ENCODE measurements around the gene CYP4B1.

Gene CYP4B1

DNA sequence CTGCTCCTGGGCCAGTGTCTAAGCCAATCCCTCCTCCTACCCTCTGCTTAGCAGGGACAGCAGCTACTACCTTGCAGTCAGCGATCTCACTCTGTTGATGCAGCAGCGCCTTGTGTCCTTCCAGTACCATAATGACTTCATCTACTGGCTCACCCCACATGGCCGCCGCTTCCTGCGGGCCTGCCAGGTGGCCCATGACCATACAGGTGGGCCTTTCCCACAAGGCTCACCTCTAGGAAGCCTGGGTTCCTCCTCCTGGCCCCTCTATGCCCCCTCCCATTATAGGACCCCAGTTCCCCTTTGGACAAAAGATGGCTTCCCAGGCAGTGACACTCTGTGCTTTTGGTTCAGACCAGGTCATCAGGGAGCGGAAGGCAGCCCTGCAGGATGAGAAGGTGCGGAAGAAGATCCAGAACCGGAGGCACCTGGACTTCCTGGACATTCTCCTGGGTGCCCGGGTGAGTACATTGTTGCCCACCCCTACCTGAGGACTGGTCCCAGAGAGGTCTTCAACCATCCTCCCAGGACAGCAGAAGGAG lies 15.1 kb downstream of the CYP4B1 start:
- Histone ChIP-seq H3K4me1 (ENCODE audit: control insufficient read depth in 2 of 2, insufficient read depth in 2 of 2, low read length in 2 of 2) (no peaks in the 10 kb centered on the region), H3K9ac (ENCODE audit: low read depth in 1 of 2, low read length in 2 of 2) (no peak overlapping the region), H3K36me3 (ENCODE audit: control insufficient read depth in 2 of 2, insufficient read depth in 2 of 2, low read length in 2 of 2) (no peaks in the 10 kb centered on the region), H3K4me3 (ENCODE audit: low read length in 2 of 2) (no peak overlapping the region), H3K9me3 (ENCODE audit: control insufficient read depth in 2 of 2, low read length in 2 of 2) (no peaks in the 10 kb centered on the region), H3K27ac (ENCODE audit: low read depth in 2 of 2, low read length in 2 of 2) (no peak overlapping the region), H3K27me3 (ENCODE audit: control insufficient read depth in 2 of 2, insufficient read depth in 2 of 2, low read length in 2 of 2) (peaks cover 0 to 2% of the 10 kb centered on the region in 2 donors)

DNA sequence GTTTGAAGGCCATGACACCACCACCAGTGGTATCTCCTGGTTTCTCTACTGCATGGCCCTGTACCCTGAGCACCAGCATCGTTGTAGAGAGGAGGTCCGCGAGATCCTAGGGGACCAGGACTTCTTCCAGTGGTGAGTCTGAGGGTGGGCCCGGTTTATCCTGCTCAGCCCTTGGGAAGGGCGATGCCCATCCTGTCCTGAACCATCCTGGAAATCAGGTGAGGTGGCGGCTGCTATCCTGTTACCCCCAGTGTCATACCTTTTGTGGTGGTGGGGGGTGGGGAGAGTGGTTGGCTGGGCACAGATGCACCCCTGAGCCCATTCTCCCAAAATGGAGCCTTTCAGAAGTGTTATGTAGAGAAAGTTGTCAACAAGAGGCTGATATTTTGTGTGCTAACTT lies 16.3 kb downstream of the CYP4B1 start:
- Histone ChIP-seq H3K4me3 (ENCODE audit: low read length in 2 of 2) (no peak overlapping the region), H3K9me3 (ENCODE audit: control insufficient read depth in 2 of 2, low read length in 2 of 2) (no peaks in the 10 kb centered on the region), H3K27ac (ENCODE audit: low read depth in 2 of 2, low read length in 2 of 2) (no peak overlapping the region), H3K4me1 (ENCODE audit: control insufficient read depth in 2 of 2, insufficient read depth in 2 of 2, low read length in 2 of 2) (no peaks in the 10 kb centered on the region), H3K36me3 (ENCODE audit: control insufficient read depth in 2 of 2, insufficient read depth in 2 of 2, low read length in 2 of 2) (no peaks in the 10 kb centered on the region), H3K9ac (ENCODE audit: low read depth in 1 of 2, low read length in 2 of 2) (no peak overlapping the region), H3K27me3 (ENCODE audit: control insufficient read depth in 2 of 2, insufficient read depth in 2 of 2, low read length in 2 of 2) (peaks cover 0 to 2% of the 10 kb centered on the region in 2 donors)

DNA sequence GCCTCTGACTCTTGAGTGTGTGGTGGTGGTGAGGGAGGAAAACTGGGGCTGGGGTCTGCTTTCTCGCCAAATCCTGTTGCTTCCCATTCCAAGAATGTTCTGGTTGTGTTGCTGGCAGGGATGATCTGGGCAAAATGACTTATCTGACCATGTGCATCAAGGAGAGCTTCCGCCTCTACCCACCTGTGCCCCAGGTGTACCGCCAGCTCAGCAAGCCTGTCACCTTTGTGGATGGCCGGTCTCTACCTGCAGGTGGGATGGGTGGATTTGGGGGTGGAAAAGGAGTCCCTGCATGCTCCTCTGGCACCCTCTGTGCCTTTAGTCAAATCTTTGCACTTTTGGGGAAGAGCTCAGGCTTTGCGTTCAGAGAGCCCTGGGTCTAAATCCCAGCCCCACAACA lies 18.1 kb downstream of the CYP4B1 start:
- Histone ChIP-seq H3K4me3 (ENCODE audit: low read length in 2 of 2) (no peak overlapping the region), H3K36me3 (ENCODE audit: control insufficient read depth in 2 of 2, insufficient read depth in 2 of 2, low read length in 2 of 2) (no peaks in the 10 kb centered on the region), H3K9ac (ENCODE audit: low read depth in 1 of 2, low read length in 2 of 2) (no peak overlapping the region), H3K27me3 (ENCODE audit: control insufficient read depth in 2 of 2, insufficient read depth in 2 of 2, low read length in 2 of 2) (peaks cover 0 to 2% of the 10 kb centered on the region in 2 donors), H3K27ac (ENCODE audit: low read depth in 2 of 2, low read length in 2 of 2) (no peak overlapping the region), H3K4me1 (ENCODE audit: control insufficient read depth in 2 of 2, insufficient read depth in 2 of 2, low read length in 2 of 2) (no peaks in the 10 kb centered on the region), H3K9me3 (ENCODE audit: control insufficient read depth in 2 of 2, low read length in 2 of 2) (no peaks in the 10 kb centered on the region)

DNA sequence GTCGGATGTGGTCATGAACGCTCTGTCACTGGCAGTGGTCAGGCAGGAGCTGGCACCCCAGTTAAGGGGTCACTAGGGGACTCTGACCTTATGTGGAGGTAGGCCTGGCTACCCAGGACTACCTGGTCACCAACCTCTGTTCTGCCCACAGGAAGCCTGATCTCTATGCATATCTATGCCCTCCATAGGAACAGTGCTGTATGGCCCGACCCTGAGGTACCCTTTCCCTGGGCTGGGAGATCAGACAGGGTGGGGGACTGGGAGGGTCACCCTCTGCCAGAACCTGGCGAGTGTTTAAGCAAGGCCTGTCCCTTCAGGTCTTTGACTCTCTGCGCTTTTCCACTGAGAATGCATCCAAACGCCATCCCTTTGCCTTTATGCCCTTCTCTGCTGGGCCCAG lies 19.0 kb downstream of the CYP4B1 start:
- H3K36me3 ChIP-seq (ENCODE audit: control insufficient read depth in 2 of 2, insufficient read depth in 2 of 2, low read length in 2 of 2): no peaks in the 10 kb centered on the region
- no peak overlapping the region for H3K27ac ChIP-seq (ENCODE audit: low read depth in 2 of 2, low read length in 2 of 2)
- H3K4me1 ChIP-seq (ENCODE audit: control insufficient read depth in 2 of 2, insufficient read depth in 2 of 2, low read length in 2 of 2): no peaks in the 10 kb centered on the region
- no peaks in the 10 kb centered on the region for H3K9me3 ChIP-seq (ENCODE audit: control insufficient read depth in 2 of 2, low read length in 2 of 2)
- H3K4me3 ChIP-seq (ENCODE audit: low read length in 2 of 2): no peak overlapping the region
- no peak overlapping the region for H3K9ac ChIP-seq (ENCODE audit: low read depth in 1 of 2, low read length in 2 of 2)
- peaks cover 0 to 2% of the 10 kb centered on the region in 2 donors for H3K27me3 ChIP-seq (ENCODE audit: control insufficient read depth in 2 of 2, insufficient read depth in 2 of 2, low read length in 2 of 2)

DNA sequence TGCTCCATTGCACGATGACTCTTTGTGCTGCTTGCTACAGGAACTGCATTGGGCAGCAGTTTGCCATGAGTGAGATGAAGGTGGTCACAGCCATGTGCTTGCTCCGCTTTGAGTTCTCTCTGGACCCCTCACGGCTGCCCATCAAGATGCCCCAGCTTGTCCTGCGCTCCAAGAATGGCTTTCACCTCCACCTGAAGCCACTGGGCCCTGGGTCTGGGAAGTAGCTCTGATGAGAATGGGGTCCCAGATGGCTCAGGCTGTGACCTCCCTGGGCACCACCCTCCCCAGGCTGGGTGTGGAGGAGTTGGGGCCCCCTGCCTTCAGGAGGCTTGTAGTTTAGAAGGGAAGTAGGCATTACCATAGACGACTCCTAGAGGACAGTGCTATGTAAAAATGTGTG lies 19.7 kb downstream of the CYP4B1 start:
- Histone ChIP-seq H3K4me3 (ENCODE audit: low read length in 2 of 2) (no peak overlapping the region), H3K36me3 (ENCODE audit: control insufficient read depth in 2 of 2, insufficient read depth in 2 of 2, low read length in 2 of 2) (no peaks in the 10 kb centered on the region), H3K9ac (ENCODE audit: low read depth in 1 of 2, low read length in 2 of 2) (no peak overlapping the region), H3K27ac (ENCODE audit: low read depth in 2 of 2, low read length in 2 of 2) (no peak overlapping the region), H3K9me3 (ENCODE audit: control insufficient read depth in 2 of 2, low read length in 2 of 2) (no peaks in the 10 kb centered on the region), H3K4me1 (ENCODE audit: control insufficient read depth in 2 of 2, insufficient read depth in 2 of 2, low read length in 2 of 2) (no peaks in the 10 kb centered on the region), H3K27me3 (ENCODE audit: control insufficient read depth in 2 of 2, insufficient read depth in 2 of 2, low read length in 2 of 2) (peaks cover 0 to 2% of the 10 kb centered on the region in 2 donors)

DNA sequence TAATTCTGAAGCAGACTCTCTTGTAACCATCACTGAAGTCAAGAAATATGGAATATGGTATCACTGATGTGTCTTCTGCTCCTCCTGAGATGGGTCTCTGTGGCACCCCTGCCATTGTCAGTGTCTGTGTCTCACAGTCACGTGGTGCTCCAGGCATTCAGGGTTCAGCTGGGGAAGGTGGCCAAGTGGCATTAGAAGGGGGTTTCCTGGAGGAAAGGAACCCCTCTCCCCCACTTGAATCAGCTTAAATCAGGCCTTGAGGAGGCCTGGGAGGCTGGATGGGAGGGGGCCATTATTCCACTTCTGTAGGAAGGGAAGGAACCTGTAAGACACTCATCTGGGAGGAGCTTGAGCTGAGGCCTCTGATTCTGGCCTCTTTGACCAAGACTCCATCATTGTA lies 20.5 kb downstream of the CYP4B1 start:
- no peaks in the 10 kb centered on the region for H3K9me3 ChIP-seq (ENCODE audit: control insufficient read depth in 2 of 2, low read length in 2 of 2)
- H3K27me3 ChIP-seq (ENCODE audit: control insufficient read depth in 2 of 2, insufficient read depth in 2 of 2, low read length in 2 of 2): peaks cover 0 to 2% of the 10 kb centered on the region in 2 donors
- H3K36me3 ChIP-seq (ENCODE audit: control insufficient read depth in 2 of 2, insufficient read depth in 2 of 2, low read length in 2 of 2): no peaks in the 10 kb centered on the region
- H3K4me3 ChIP-seq (ENCODE audit: low read length in 2 of 2): no peak overlapping the region
- H3K4me1 ChIP-seq (ENCODE audit: control insufficient read depth in 2 of 2, insufficient read depth in 2 of 2, low read length in 2 of 2): no peaks in the 10 kb centered on the region
- H3K27ac ChIP-seq (ENCODE audit: low read depth in 2 of 2, low read length in 2 of 2): no peak overlapping the region
- H3K9ac ChIP-seq (ENCODE audit: low read depth in 1 of 2, low read length in 2 of 2): no peak overlapping the region

DNA sequence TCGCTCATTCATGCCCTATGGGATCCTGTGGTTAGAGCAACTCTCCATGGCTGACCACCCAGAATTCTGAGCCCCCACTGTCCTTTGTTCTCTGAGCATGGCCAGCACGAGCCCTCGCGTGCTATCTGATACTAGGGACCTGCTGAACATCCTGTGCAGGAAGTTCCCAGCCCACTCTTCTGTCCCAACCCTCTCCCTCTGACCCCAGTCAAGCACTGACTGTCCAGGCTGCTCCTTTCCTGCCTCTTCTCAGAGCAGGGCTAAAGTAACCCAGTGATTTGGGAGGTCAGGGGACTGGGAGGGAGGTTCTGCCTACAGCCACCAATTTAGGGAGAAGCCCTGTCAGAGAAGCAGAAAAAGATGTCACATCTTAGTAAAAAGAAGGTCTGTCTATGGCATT lies 21.2 kb downstream of the CYP4B1 start:
- no peak overlapping the region for H3K4me3 ChIP-seq (ENCODE audit: low read length in 2 of 2)
- H3K27me3 ChIP-seq (ENCODE audit: control insufficient read depth in 2 of 2, insufficient read depth in 2 of 2, low read length in 2 of 2): peaks cover 0 to 2% of the 10 kb centered on the region in 2 donors
- no peak overlapping the region for H3K9ac ChIP-seq (ENCODE audit: low read depth in 1 of 2, low read length in 2 of 2)
- no peaks in the 10 kb centered on the region for H3K9me3 ChIP-seq (ENCODE audit: control insufficient read depth in 2 of 2, low read length in 2 of 2)
- no peak overlapping the region for H3K27ac ChIP-seq (ENCODE audit: low read depth in 2 of 2, low read length in 2 of 2)
- no peaks in the 10 kb centered on the region for H3K4me1 ChIP-seq (ENCODE audit: control insufficient read depth in 2 of 2, insufficient read depth in 2 of 2, low read length in 2 of 2)
- H3K36me3 ChIP-seq (ENCODE audit: control insufficient read depth in 2 of 2, insufficient read depth in 2 of 2, low read length in 2 of 2): no peaks in the 10 kb centered on the region

DNA sequence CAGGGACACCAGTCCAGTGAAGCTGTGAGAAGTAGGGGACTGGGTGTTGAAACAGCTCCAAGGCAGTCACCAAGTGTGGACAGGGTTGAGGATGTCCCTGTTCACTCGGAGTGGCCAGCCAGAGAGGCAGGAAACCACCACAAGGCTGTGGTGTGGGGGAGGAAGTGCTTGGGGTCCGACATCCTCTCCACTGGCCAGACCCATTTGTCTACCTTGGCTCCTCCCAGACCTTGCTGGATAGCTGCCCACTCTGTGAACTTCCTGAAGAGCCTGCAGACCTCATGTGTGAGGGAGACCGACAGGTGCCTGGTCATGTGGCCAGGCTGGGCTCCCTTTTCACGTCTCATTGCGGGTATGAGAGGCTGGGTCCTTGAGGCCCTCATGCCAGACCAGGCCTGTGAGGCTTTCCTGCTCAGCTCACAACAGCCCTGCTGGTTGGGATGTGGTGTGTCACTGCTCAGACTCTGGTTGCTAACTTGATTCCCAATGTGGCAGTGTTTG lies 21.8 kb downstream of the CYP4B1 start:
- H3K36me3 ChIP-seq (ENCODE audit: control insufficient read depth in 2 of 2, insufficient read depth in 2 of 2, low read length in 2 of 2): no peaks in the 10 kb centered on the region
- H3K9ac ChIP-seq (ENCODE audit: low read depth in 1 of 2, low read length in 2 of 2): no peak overlapping the region
- peaks cover 0 to 2% of the 10 kb centered on the region in 2 donors for H3K27me3 ChIP-seq (ENCODE audit: control insufficient read depth in 2 of 2, insufficient read depth in 2 of 2, low read length in 2 of 2)
- H3K4me3 ChIP-seq (ENCODE audit: low read length in 2 of 2): no peak overlapping the region
- no peak overlapping the region for H3K27ac ChIP-seq (ENCODE audit: low read depth in 2 of 2, low read length in 2 of 2)
- no peaks in the 10 kb centered on the region for H3K9me3 ChIP-seq (ENCODE audit: control insufficient read depth in 2 of 2, low read length in 2 of 2)
- no peaks in the 10 kb centered on the region for H3K4me1 ChIP-seq (ENCODE audit: control insufficient read depth in 2 of 2, insufficient read depth in 2 of 2, low read length in 2 of 2)

DNA sequence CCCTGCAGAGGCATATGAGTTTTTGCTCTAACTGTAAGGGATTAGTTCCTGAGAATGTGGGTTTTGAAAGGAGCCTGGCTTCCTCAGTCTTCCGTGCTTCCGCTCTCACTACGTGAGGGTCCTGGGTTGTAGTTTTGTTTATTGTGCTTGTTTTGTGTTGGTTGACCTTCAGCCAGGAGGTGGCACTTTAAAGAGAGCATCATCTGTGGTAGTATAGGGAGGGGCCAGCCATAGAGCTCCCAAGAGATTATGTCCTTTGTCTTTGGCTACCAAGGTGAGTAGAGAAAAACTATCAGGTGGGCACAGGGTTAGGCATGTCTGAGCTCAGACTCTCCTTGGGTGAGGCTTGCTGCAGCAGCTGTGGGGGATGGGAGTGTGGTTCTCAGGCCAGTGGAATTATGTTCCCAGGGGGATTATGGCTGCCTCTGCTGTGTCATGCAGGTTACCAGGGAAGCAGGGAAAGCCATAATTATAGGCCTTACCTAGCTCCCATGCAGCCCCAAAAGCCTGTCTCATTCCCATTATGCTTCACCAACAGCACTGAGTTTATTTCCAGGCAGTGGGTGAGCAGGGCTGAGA lies 23.5 kb downstream of the CYP4B1 start:
- Histone ChIP-seq H3K4me1 (ENCODE audit: control insufficient read depth in 2 of 2, insufficient read depth in 2 of 2, low read length in 2 of 2) (no peaks in the 10 kb centered on the region), H3K27ac (ENCODE audit: low read depth in 2 of 2, low read length in 2 of 2) (no peak overlapping the region), H3K9me3 (ENCODE audit: control insufficient read depth in 2 of 2, low read length in 2 of 2) (no peaks in the 10 kb centered on the region), H3K27me3 (ENCODE audit: control insufficient read depth in 2 of 2, insufficient read depth in 2 of 2, low read length in 2 of 2) (peaks cover 0 to 2% of the 10 kb centered on the region in 2 donors), H3K36me3 (ENCODE audit: control insufficient read depth in 2 of 2, insufficient read depth in 2 of 2, low read length in 2 of 2) (no peaks in the 10 kb centered on the region), H3K9ac (ENCODE audit: low read depth in 1 of 2, low read length in 2 of 2) (no peak overlapping the region), H3K4me3 (ENCODE audit: low read length in 2 of 2) (no peak overlapping the region)

DNA sequence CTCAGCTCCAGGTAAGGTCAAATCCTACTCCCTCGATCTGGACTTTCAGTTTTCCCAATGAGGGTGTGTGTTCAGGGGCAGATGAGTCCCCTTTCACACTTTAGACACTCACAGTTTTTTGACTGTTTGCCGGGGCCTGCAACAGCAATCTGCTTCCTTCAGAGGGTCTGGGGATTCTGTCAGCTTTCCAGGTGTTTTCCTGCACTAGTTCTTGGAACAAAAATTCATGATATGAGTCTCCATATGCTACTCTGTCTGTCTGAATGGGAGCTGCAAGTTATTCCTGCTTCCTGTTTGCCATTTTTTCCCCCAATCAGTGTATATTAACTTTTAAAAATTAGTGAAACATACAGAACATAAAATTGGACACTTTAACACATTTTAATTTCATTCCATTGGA lies 24.3 kb downstream of the CYP4B1 start:
- Histone ChIP-seq H3K27me3 (ENCODE audit: control insufficient read depth in 2 of 2, insufficient read depth in 2 of 2, low read length in 2 of 2) (peaks cover 0 to 2% of the 10 kb centered on the region in 2 donors), H3K4me3 (ENCODE audit: low read length in 2 of 2) (no peak overlapping the region), H3K36me3 (ENCODE audit: control insufficient read depth in 2 of 2, insufficient read depth in 2 of 2, low read length in 2 of 2) (no peaks in the 10 kb centered on the region), H3K27ac (ENCODE audit: low read depth in 2 of 2, low read length in 2 of 2) (no peak overlapping the region), H3K9me3 (ENCODE audit: control insufficient read depth in 2 of 2, low read length in 2 of 2) (no peaks in the 10 kb centered on the region), H3K9ac (ENCODE audit: low read depth in 1 of 2, low read length in 2 of 2) (no peak overlapping the region), H3K4me1 (ENCODE audit: control insufficient read depth in 2 of 2, insufficient read depth in 2 of 2, low read length in 2 of 2) (no peaks in the 10 kb centered on the region)

All from mucosa of rectum (tissue), 2 donors.